Activated CD8-positive, alpha-beta T cell treated with anti-CD3 and anti-CD28 coated beads for 36 hours (primary cell): ENCODE results near the gene TNFRSF14. TPM values are rescaled to one million over a fixed set of nuclear protein-coding genes. Genes with fewer than 3 reads are reported as not detected.

Source experiments
- ATAC-seq: fragments of 200-7000 bp; cut with Tn5 transposase; one replicate; pipeline ENCODE4 v1.10.0; 2021; ENCODE audit warnings: mild to moderate bottlenecking, moderate library complexity
- CTCF ChIA-PET: fragments of 350-600 bp; sonication (Branson Sonifier 250); formaldehyde crosslinking; loops from one replicate; lab custom pipeline; 2021; ENCODE audit warnings: antibody characterized with exemption; lab: Charles Lee
- POLR2A ChIA-PET: fragments of 350-600 bp; sonication (Branson Sonifier 250); formaldehyde crosslinking; loops from one replicate; lab custom pipeline; 2021; ENCODE audit warnings: antibody characterized with exemption; lab: Charles Lee
- DNase-seq: peaks from one replicate; pipeline ENCODE4 v3.0.0-alpha.2; 2020
- H3K27ac Mint-ChIP-seq: one replicate; pipeline ENCODE4 v1.8.0; 2021; ENCODE audit warnings: mild to moderate bottlenecking, mixed read lengths
- H3K27me3 Mint-ChIP-seq: one replicate; pipeline ENCODE4 v1.8.0; 2021; ENCODE audit warnings: mixed read lengths
- H3K36me3 Mint-ChIP-seq: one replicate; pipeline ENCODE4 v1.8.0; 2021; ENCODE audit warnings: low read depth, mixed read lengths
- H3K4me1 Mint-ChIP-seq: one replicate; pipeline ENCODE4 v1.8.0; 2021; ENCODE audit warnings: low read depth, mixed read lengths
- H3K4me3 Mint-ChIP-seq: one replicate; pipeline ENCODE4 v1.8.0; 2021; ENCODE audit warnings: mild to moderate bottlenecking, moderate library complexity, mixed read lengths
- H3K9me3 Mint-ChIP-seq: one replicate; pipeline ENCODE4 v1.8.0; 2021; ENCODE audit warnings: mixed read lengths
- CTCF ChIP-seq: fragments of 200-600 bp; IDR thresholded peaks from one replicate; pipeline ENCODE4 v1.8.0; 2022; ENCODE audit warnings: antibody characterized with exemption, mild to moderate bottlenecking
- intact Hi-C: fragments of 100-400 bp; cut with micrococcal nuclease; formaldehyde crosslinking; loops from one replicate; pipeline ENCODE4 v1.10.0; 2022
- total RNA-seq, 2 experiments: library from RNA; stranded (reverse); gene quantifications; one replicate each; pipeline ENCODE4 v1.2.3, GENCODE V29; 2021

Gene TNFRSF14
- total RNA-seq, 2 experiments from 2014 or later, result 134 to 140 TPM

GRCh38 chr1:2595812-2596529 is 39.8 kb downstream of the TNFRSF14 start:
- Mint-ChIP-seq H3K4me1 (no peaks in the 10 kb centered on the region), H3K9me3 (peaks cover 7% of the 10 kb centered on the region), H3K36me3 (no peaks in the 10 kb centered on the region), H3K4me3 (no peak overlapping the region), H3K27ac (no peak overlapping the region), H3K27me3 (no peaks in the 10 kb centered on the region)
- POLR2A ChIA-PET, result interaction anchor here (1.0 kb wide), 1 partner anchor 18 kb away, joined by 3 read pairs; no protein-coding TSS in a partner anchor
- DNase-seq, result no peak
- intact Hi-C loops, result no loop called here
- TF ChIP-seq CTCF, result no peak
- CTCF ChIA-PET, result no interaction called here
- ATAC-seq, result no peak

- ChIA-PET POLR2A (interaction anchor here (1.0 kb wide), 1 partner anchor 17 kb away, joined by 3 read pairs; no protein-coding TSS in a partner anchor), CTCF (no interaction called here)
- DNase-seq (no peak), ATAC-seq (no peak)
- Mint-ChIP-seq H3K27me3 (no peaks in the 10 kb centered on the region), H3K4me1 (no peaks in the 10 kb centered on the region), H3K4me3 (no peak overlapping the region), H3K27ac (no peak overlapping the region), H3K9me3 (peaks cover 7% of the 10 kb centered on the region), H3K36me3 (no peaks in the 10 kb centered on the region)
- no peak for TF ChIP-seq CTCF
- intact Hi-C loops, result no loop called here
Measured at GRCh38 chr1:2596530-2597333, 40.6 kb downstream of the TNFRSF14 start.

GRCh38 chr1:2597441-2598328 is 41.5 kb downstream of the TNFRSF14 start:
- no peaks in the 10 kb centered on the region for H3K27me3 Mint-ChIP-seq
- H3K4me3 Mint-ChIP-seq, result no peak overlapping the region
- DNase-seq, result peak; percentile 1
- no peaks in the 10 kb centered on the region for H3K4me1 Mint-ChIP-seq
- H3K36me3 Mint-ChIP-seq, result no peaks in the 10 kb centered on the region
- no peak overlapping the region for H3K27ac Mint-ChIP-seq
- H3K9me3 Mint-ChIP-seq, result peaks cover 7% of the 10 kb centered on the region
- POLR2A ChIA-PET, result no interaction called here
- intact Hi-C loops, result no loop called here
- no peak for TF ChIP-seq CTCF
- no peak for ATAC-seq
- CTCF ChIA-PET, result no interaction called here

DNA sequence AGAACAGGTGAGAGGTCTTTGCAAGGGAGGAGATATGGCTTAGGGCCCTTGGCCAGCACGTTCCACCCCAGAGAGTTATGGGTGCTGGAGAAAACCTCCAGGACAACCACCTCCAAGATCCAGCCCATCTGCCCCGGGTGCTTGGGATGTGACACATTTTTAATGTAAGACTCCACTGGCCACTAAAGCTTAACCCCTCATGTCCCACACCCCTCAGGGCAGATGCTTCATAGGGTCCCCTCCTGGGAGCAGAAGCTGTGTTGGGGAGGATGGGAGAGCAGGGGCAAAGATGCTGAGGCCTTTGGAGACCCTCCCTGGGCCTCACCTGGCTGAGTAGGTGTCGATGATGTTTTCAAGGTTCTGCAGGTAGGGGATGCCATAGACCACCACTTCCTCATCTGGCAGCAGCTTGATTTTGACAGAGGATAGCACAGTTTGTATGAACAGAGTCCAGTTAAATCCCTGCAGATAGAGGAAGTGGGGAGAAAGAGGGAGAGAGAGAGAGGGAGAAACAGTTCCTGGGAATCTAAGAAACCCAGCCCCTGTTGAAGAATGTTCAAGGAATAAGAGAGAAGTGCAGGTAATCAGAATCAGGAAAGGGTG is 42.3 kb downstream of the TNFRSF14 start:
- no peak overlapping the region for H3K27ac Mint-ChIP-seq
- no peaks in the 10 kb centered on the region for H3K4me1 Mint-ChIP-seq
- CTCF ChIA-PET, result no interaction called here
- H3K27me3 Mint-ChIP-seq, result no peaks in the 10 kb centered on the region
- POLR2A ChIA-PET, result no interaction called here
- ATAC-seq (no peak), DNase-seq (no peak)
- H3K9me3 Mint-ChIP-seq, result peaks cover 7% of the 10 kb centered on the region
- no peak overlapping the region for H3K4me3 Mint-ChIP-seq
- TF ChIP-seq CTCF, result no peak
- H3K36me3 Mint-ChIP-seq, result no peaks in the 10 kb centered on the region
- intact Hi-C loops, result no loop called here
